Stimulated activated CD4-positive, alpha-beta T cell treated with anti-CD3 and anti-CD28 coated beads, Interleukin-12 subunit alpha, Interleukin-12 subunit beta, amount 100 ng/mL, for 24 hours (primary cell): ENCODE data around the gene CHP1.
"Not testable (repeated sequence)": the region's sequence is repeated elsewhere in the genome, so short reads cannot be mapped to it uniquely, and the experiment has no call there.

Experiments
- DNase-seq, 2 experiments: peaks; one replicate each; pipeline ENCODE4 v3.0.0-alpha.2; 2020; ENCODE audit warnings: low read depth in 2 of 2

The CHP1 gene

DNA sequence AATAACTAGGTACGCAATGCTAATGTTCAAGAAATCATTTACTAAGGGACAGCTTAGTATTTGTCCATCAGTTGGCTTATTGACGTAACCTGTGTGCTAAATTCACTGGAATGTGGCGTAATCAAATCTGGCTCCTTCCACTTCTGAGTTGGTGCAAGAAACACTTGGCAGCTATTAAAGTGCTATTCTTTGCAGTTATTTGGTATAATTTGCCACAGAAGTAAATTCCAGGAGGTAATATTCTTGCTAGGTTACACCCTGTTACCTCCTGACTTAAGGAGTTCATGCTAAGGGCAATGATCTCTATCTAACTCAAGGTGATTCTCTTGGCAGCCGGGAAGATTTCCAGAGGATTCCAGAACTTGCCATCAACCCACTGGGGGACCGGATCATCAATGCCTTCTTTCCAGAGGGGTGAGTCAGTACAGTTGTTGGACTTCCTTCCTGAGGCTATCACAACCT is 25.5 kb downstream of the CHP1 start:
- DNase-seq = no peak

DNA sequence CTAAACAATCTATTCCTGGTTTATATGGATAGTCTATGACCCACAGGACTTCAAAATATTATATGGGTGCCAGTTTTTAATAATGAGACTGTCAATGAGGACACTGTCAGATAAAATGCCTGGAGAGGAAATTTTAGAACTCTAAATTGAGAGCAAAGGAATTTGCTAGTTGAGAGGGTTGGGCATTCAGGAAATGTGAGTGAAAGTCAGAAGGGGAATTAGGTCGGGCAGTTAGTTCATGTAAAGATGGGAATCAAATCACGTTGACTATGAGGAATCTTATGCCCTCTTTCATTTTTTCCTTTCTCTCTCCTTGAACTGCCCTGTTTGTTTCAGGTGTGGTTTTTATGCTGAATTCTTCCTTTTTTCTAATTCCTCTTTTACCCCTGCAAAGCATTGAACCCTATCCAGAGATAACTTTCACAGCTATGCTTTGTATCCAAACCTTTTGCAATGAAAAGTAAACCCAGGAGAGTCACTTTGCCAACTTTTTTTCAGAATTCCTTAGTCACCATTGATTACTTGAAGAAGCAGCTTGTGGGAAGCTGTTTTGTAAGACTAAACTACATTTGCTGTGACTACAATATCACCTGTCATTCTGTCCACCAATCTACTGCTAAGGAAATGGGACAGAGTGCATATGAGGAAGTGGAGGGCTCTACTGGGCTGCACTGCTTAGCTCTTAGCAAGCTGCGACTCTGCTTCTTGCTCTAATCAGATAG is 27.8 kb downstream of the CHP1 start:
- DNase-seq = no peak

DNA sequence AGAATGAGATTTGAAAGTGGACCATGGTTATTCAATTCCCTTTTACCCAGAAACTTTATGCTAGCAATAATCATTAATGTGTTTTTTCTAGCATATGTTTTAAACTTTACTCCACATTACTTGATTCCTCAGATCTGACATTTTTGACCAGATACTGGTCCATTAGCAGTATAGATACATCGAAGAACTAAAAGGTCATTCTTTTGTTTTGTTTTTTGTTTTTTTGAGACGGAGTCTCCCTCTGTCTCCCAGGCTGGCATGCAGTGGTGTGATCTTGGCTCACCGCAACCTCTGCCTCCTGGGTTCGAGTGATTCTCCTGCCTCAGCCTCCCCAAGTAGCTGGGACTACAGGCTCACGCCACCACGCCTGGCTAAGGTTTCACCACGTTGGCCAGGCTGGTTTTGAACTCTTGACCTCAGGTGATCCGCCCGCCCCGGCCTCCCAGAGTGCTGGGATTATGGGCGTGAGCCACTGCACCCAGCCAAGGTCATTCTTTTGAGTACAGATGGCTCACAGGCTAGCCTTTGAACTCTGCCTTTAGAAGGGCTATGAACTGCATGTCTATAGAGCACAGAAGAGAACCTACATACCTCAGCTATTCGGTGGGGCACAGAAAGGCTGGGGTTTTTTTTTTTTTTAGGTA is 28.6 kb downstream of the CHP1 start:
- DNase-seq = no peak

DNA sequence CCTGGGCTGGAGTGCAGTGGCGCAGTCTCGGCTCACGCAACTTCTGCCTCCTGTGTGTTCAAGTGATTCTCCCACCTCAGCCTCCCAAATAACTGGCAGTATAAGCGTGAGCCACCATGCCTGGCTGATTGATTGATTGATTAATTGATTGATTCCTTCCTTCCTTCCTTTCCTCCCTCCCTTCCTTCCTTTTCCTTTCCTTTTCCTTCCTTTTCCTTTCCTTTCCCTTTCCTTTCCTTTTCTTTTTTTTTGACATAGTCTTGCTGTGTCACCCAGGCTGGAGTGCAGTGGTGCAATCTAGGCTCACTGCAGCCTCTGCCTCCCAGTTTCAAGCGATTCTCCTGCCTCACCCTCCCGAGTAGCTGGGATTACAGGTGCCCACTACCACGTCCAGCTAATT is 29.9 kb downstream of the CHP1 start:
- not testable (repeated sequence) for DNase-seq

DNA sequence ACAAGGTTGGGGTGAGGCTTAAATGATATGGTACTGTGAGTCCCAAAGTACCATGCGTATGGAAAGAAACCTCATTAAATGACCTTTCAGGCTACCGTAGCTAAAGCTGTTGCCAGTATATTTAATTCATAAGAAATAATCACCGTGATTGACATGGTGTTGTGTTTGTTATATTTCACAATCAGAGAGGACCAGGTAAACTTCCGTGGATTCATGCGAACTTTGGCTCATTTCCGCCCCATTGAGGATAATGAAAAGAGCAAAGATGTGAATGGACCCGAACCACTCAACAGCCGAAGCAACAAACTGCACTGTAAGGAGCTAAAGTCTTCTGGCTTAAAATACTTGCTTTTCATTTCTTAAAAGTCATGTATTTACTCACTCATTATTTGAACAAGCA is 31.5 kb downstream of the CHP1 start:
- DNase-seq = no peak

DNA sequence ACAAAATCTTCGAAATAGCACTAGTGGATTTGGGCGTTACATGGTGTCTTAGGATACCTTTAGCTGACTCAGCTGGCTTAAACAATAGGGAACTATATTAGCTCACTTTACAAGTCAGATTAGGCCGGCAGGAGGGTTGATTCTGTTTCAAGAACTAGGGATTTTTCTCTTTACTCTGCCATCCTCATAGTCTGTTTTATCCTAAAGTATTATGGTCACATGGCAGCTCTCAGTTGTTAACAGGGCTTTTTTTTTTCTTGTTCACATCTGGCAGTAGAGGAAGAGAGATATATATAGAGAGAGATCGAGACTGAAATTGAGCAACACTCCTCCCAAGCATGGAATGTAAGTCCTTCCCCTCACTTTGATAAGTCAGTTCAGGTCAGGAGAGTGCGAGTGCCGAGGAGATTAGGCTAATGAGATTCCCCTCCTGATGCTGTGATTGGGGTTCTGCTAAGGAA is 32.9 kb downstream of the CHP1 start:
- no peak for DNase-seq

DNA sequence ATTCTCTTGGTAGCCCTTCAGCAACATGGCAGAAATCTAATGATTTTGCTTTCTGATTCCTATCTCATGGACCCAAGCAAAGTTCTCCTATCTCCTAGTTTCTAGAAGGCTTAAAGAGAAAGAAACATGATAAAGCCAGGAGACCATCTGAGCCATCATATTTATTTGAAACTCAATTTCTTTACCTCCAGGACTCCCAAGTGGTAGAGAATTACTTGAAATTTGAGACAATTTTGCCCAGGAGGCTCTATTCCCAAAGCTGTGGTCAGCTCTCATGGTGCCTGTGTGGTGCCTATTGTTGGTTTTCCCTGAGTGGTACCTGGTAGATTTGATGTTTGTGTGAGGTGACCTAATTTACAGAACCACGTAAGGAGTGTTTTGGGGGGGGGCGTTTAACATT is 38.8 kb downstream of the CHP1 start:
- DNase-seq = no peak

DNA sequence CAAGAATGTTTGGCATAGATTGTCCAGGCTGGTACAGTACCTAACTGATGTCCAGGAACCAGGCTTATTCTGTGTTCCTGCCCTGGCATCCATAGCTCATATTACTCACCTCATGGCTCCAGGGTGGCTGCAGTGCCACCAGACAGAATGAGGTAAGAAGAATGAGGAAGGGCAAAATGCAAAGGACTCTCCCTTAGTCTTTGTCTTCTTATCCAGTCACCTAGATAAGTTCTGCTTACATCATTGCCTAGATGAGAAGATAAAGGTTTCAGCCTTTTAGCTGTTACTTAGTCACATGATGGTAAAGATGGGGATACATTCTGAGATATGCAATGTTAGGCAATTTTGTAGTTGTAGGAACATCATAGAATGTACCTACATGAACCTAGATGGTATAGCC is 45.8 kb downstream of the CHP1 start:
- DNase-seq = no peak

DNA sequence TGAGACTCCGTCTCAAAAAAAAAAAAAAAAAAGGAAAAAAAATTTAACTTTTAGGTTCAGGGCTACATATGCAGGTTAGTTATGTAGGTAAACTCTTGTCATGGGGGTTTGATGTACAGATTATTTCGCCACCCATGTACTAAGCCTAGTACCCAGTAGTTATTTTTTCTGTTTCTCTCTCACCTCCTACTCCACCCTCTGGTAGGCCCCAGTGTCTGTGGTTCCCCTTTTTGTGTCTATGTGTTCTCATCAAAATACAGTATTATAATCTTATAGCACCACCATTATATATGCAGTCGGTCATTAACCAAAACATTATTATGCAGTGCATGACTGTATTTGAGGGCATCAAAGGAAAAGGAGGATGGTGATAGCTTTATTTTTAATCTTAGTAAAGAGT is 47.3 kb downstream of the CHP1 start:
- no peak for DNase-seq

DNA sequence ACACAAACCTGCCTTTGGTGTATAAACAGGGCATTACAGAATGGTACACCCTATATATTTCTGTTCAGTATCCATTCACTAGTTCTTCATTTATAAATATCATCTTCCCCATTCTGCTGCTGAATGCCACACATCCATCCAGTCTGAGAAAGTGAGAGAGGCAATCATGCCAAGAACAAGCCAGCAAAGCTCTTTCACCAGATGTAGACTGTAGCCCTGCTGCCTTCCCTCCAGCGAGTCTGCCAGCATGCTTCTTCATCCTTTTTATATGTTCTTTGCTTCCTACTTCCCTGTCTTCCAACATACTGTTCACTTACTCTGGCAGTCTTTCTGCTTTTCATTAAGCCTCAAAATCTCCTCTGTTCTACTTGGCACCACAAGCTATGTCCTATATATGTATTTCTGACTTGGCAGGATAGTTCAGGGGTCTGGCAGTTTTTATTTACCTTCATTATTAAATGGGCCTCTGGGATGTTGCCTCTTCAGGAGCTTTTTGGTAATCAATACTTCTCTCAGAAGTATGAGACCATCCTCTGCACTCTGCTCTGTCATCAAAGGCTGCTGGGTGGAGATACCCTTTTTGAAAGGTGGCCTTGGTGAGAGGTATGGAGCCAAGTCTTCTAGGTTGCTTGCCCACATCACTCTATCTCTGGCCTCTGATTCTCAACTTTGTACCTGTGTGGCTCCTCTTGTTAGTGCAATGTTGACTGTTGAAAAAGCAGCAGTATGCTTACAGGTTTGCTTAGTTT is 48.6 kb downstream of the CHP1 start:
- DNase-seq = no peak

DNA sequence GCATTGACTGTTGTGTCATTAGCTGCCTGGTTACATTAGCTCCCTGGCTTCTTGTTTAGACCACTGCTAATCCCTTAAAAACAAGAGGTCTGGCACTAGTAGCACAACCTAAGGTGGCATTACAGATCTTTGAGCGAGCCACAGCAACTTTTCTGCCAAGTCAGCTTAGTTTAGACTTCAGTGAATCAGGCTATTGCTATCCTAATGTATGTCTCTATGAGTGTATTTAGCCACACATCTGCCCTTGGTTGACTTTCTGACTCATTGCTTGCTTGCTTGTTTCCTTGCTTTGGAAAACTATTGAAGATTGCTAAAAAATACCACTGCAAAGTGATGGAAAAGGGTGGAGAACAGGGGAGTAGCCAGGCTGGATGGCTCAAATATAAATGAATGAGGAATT is 50.2 kb downstream of the CHP1 start:
- DNase-seq = no peak

DNA sequence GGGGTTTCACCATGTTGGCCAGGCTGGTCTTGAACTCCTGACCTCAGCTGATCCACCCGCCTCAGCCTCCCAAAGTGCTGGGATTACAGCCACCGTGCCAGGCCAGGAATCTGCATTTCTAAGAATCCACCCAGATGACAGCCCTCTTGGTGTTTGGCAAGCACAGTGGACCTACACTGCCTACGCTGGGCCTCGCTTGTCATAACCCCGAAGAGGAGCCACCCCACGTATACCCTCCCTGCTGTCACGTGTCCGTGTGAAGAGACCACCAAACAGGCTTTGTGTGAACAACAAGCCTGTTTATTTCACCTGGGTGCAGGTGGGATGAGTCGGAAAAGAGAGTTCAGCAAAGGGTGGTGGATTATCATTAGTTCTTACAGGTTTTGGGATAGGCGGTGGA is 51.4 kb downstream of the CHP1 start:
- DNase-seq = not testable (repeated sequence)

DNA sequence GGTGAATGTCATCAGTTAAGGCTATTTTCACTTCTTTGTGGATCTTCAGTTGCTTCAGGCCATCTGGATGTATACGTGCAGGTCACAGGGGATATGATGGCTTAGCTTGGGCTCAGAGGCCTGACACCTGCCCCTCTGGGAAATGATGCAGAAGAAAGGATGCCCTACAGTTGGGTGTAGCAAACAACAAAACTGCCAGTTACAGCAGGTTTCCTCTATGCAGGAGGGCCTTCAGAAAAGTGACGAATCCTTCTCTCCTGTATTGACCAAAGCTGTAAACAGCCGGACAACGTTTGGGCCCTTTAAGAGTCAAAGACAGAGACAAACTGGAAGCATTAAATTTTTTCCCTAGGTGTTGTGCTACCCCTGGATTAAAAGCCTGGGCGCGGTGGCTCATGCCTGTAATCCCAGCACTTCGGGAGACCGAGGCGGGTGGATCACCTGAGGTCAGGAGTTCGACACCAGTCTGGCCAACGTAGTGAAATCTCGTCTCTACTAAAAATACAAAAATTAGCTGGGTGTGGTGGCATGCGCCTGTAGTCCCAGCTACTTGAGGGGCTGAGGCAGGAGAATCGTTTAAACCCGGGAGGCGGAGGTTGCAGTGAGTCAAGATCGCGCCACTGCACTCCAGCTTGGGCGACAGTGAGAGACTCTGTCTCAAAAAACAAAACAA is 52.0 kb downstream of the CHP1 start:
- DNase-seq = not testable (repeated sequence)

DNA sequence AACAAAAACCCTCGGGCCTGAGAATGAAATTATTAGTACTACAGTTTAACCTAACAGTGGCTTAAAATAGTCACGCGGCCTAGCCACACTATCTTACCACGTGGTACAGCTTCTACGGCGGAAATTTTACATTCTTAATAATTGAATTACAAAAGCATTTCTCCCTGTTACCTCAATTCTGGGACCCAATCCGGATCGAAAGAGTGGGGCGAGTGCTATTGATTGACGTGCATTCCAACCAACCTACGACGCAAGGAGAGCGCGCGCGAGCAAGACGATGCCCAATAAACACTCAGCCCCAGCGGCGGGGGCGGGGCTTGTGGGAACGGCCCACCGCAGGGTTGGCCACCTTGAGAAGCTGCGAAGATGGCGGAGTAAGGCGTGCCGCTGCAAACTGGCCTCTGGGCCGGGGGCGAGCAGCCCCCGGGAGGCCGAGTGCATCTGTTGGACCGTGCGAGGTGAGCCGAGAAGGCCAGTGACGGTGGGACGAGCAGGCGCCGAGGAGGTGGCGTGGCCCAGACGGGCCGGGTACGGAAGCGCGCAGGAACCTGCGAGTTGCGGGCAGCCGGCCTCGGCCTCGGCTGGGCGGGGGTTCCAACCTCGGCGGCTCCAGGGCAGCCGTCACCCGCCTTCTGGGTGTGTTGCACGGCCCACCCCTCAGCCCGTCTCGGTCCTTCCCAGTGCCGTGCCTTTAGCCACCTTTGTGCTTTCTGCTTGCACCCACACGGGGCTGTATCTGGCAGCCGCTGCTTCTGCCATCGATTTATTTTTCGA is 52.8 kb downstream of the CHP1 start:
- peak; percentile 91 to 96 for DNase-seq

DNA sequence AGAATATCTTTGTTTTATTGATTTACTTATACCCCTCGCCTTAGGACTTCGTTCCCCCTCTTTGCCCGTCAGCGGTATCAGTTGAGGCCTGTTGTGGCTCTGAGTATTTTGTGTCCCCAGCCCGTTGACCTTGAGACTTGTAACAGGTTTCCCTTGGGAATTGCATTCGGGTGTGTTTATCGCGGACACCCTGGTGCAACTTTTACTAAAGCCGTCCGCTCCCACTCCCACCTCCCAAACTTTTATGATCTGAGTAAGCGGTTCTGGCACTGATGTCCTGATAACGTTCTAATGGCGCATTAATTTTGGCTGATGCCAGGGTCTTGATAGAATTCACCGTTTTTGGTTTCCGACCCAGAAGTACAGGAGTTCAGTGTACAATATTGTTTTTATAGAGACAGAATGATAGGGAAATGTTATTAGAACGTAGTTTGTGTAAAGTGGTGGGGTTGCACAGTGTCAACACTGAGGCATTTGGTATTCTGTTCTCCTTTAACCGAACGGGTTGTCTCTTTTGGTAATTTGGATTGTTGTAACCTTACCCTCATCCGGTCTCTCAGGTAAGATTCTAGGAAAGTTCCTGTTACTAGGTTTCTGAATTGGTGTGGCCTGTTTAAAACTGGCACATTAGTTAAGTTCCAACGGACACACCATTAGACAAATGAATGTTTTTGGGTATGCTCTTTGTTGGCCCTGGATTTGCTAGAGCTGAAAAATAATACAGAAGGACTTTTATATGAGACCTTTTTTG is 53.5 kb downstream of the CHP1 start:
- DNase-seq = no peak

DNA sequence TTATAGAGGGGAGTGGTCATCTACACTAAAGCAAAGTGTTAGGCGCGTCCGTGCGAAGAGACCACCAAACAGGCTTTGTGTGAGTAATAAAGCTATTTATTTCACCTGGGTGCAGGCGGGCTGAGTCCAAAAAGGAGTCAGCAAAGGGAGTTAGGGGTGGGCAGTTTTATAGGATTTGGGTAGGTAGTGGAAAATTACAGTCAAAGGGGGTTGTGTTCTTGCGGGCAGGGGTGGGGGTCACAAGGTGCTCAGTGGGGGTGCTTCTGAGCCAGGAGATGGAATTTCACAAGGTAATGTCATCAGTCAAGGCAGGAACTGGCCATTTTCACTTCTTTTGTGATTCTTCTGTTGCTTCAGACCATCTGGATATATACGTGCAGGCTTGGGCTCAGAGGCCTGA is 54.2 kb downstream of the CHP1 start:
- DNase-seq = no peak

DNA sequence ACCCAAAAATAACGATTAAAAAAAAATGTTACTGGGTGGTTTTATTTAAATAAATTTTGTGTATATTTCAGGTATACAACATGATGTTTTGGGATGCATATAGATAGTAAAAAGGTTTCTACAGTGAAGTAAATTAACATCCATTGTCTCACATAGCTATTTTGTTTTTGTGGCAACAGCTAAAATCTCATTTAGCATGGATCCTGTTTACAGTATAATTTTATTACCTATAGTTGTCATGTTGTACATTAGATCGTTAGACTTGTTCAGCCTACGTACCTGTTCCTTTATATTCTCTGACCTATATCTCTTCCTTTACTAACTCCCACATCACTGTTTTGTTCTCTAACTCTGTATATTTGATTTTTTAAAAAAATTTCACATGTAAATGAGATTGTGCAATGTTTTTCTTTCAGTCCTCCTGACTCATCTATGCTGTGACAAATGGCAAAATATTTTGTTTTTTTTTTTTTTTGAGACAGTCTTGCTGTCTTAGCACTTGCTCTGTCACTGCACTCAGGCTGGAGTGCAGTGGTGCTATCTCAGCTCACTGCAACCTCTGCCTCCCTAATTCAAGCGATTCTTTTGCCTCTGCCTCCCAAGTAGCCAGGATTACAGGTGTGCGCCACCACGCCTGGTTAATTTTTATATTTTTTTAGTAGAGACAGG is 55.7 kb downstream of the CHP1 start:
- DNase-seq = no peak

DNA sequence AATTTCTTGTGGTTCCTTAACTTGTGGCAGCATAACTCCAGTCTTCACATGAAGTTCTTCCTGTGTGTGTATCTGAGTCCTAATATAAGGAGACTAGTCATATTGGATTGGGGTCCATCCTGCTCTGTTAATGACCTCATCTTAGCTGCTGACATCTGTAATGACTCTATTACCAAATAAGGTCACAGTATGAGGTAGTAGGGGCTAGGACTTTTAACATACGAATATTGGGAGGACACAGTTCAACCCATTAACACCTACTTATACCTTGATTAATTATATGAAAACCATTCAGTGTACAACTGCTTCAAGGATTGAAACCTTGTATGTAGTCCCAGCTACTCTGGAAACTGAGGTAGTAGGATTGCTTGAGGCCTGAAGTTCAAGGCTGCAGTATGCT is 57.4 kb downstream of the CHP1 start:
- DNase-seq = no peak

DNA sequence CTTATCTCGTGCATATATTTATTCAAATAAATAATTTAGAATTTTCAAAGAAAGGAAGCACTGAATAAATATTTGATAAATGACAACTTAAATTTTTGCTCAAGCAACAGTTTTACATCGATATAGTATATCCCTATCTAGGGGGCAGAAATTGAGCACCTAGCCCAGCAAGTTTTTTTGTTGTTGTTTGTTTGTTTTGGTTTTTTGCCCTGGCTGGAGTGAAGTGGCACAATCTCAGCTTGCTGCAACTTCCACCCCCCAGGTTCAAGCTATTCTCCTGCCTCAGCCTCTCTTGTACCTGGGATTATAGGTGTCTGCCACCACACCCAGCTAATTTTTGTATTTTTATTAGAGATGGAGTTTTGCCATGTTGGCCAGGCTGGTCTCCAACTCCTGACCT is 58.9 kb downstream of the CHP1 start:
- DNase-seq = no peak

DNA sequence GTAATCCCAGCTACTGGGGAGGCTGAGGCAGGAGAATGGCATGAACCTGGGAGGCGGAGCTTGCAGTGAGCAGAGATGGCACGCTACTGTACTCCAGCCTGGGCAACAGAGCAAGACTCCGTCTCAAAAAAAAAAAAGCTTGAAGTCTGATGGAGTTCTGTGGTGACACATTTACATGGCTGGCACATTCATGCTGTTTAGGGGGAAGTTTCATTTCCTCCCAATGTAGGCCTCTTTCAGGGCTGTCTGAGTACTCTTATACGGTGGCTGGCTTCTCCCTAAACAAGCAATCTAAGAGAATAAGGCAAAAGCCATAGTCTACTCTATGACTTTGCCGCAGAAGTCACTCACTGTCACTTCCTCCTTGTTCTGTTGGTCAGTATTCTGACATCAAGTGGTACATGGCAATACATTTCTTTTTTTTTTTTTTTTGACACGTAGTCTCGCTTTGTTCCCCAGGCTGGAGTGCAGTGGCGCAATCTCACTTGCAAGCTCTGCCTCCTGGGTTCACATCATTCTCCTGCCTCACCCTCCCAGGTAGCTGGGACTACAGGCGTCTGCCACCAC is 60.1 kb downstream of the CHP1 start:
- no peak for DNase-seq
